SK-N-SH treated with all-trans-retinoic acid at 6 μM for 48 hours (cell line): ENCODE data around the gene GRAMD2A.

Source experiments
- ATAC-seq: fragments of 200-7000 bp; cut with Tn5 transposase; 3 replicates; pipeline ENCODE4 v1.9.1; 2020; ENCODE audit warnings: mild to moderate bottlenecking, moderate library complexity
- BACH2 ChIP-seq: fragments of 250-450 bp; sonication (Bioruptor Pico); IDR thresholded peaks from 2 replicates; pipeline ENCODE4 v1.9.0; 2021; ENCODE audit warnings: mild to moderate bottlenecking, borderline replicate concordance
- CREB5 ChIP-seq: fragments of 250-450 bp; sonication (Bioruptor Pico); IDR thresholded peaks from 2 replicates; pipeline ENCODE4 v1.5.1; 2020; ENCODE audit warnings: low read depth, mild to moderate bottlenecking, moderate library complexity
- CSDC2 ChIP-seq: fragments of 250-450 bp; sonication (Bioruptor Pico); IDR thresholded peaks from 2 replicates; pipeline ENCODE4 v1.5.0; 2020; ENCODE audit warnings: mild to moderate bottlenecking, moderate library complexity
- CSRNP3 ChIP-seq: fragments of 250-450 bp; sonication (Bioruptor Pico); IDR thresholded peaks from 2 replicates; pipeline ENCODE4 v1.5.1; 2021; ENCODE audit warnings: mild to moderate bottlenecking, moderate library complexity
- ESRRG ChIP-seq: fragments of 250-450 bp; sonication (Bioruptor Pico); IDR thresholded peaks from 2 replicates; pipeline ENCODE4 v1.6.1; 2021; ENCODE audit warnings: mild to moderate bottlenecking
- GLIS3 ChIP-seq: fragments of 250-450 bp; sonication (Bioruptor Pico); IDR thresholded peaks from 2 replicates; pipeline ENCODE4 v1.5.0; 2020; ENCODE audit warnings: mild to moderate bottlenecking, moderate library complexity
- ISL1 ChIP-seq: fragments of 250-450 bp; sonication (Bioruptor Pico); IDR thresholded peaks from 2 replicates; pipeline ENCODE4 v2.1.2; 2022; ENCODE audit warnings: mild to moderate bottlenecking, moderate library complexity
- OSR1 ChIP-seq: fragments of 250-450 bp; sonication (Bioruptor Pico); IDR thresholded peaks from 2 replicates; pipeline ENCODE4 v1.8.0; 2022; ENCODE audit warnings: moderate library complexity, mild to moderate bottlenecking, inconsistent platforms
- POU6F1 ChIP-seq: fragments of 250-450 bp; sonication (Bioruptor Pico); IDR thresholded peaks from 2 replicates; pipeline ENCODE4 v1.8.0; 2021; ENCODE audit warnings: low read depth, mild to moderate bottlenecking, moderate library complexity, borderline replicate concordance
- RARB ChIP-seq: fragments of 250-450 bp; sonication (Bioruptor Pico); IDR thresholded peaks from 2 replicates; pipeline ENCODE4 v1.8.0; 2021; ENCODE audit warnings: mild to moderate bottlenecking, moderate library complexity
- SNAI2 ChIP-seq: fragments of 250-450 bp; sonication (Bioruptor Pico); IDR thresholded peaks from 2 replicates; pipeline ENCODE4 v1.5.0; 2020; ENCODE audit warnings: mild to moderate bottlenecking, moderate library complexity
- TCF4 ChIP-seq: fragments of 250-450 bp; sonication (Bioruptor Pico); IDR thresholded peaks from 2 replicates; pipeline ENCODE4 v1.8.0; 2021; ENCODE audit warnings: mild to moderate bottlenecking, moderate library complexity, borderline replicate concordance
- TOX ChIP-seq: fragments of 250-450 bp; sonication (Bioruptor Pico); IDR thresholded peaks from 2 replicates; pipeline ENCODE4 v1.8.0; 2021; ENCODE audit warnings: mild to moderate bottlenecking, moderate library complexity, borderline replicate concordance
- TSHZ2 ChIP-seq: fragments of 250-450 bp; sonication (Bioruptor Pico); IDR thresholded peaks from 2 replicates; pipeline ENCODE4 v1.5.0; 2020; ENCODE audit warnings: mild to moderate bottlenecking, moderate library complexity
- ZC3H10 ChIP-seq: fragments of 250-450 bp; sonication (Bioruptor Pico); IDR thresholded peaks from 2 replicates; pipeline ENCODE4 v1.5.1; 2021; ENCODE audit warnings: mild to moderate bottlenecking, moderate library complexity
- ZFP3 ChIP-seq: fragments of 250-450 bp; sonication (Bioruptor Pico); IDR thresholded peaks from 2 replicates; pipeline ENCODE4 v1.5.0; 2020; ENCODE audit warnings: mild to moderate bottlenecking, moderate library complexity
- ZFP30 ChIP-seq: fragments of 450-650 bp; formaldehyde crosslinking; IDR thresholded peaks from 2 replicates; pipeline ENCODE4 v1.5.0; 2022; ENCODE audit warnings: mild to moderate bottlenecking, moderate library complexity
- ZNF565 ChIP-seq: fragments of 450-650 bp; formaldehyde crosslinking; conservative IDR thresholded peaks from 2 replicates; pipeline ENCODE4 v1.5.0; 2020; ENCODE audit warnings: low read depth, mild to moderate bottlenecking, moderate library complexity
- ZNF70 ChIP-seq: fragments of 450-650 bp; formaldehyde crosslinking; IDR thresholded peaks from 2 replicates; pipeline ENCODE4 v1.5.0; 2020; ENCODE audit warnings: mild to moderate bottlenecking, moderate library complexity
- ZNF8 ChIP-seq: fragments of 450-650 bp; formaldehyde crosslinking; IDR thresholded peaks from 2 replicates; pipeline ENCODE4 v1.5.0; 2020; ENCODE audit warnings: mild to moderate bottlenecking, moderate library complexity
- TF ChIP-seq, protein P1 (sequence below): fragments of 250-450 bp; sonication (Bioruptor Pico); IDR thresholded peaks from 2 replicates; pipeline ENCODE4 v1.8.0; 2020; ENCODE audit warnings: mild to moderate bottlenecking, moderate library complexity, borderline replicate concordance

GRAMD2A gene

GRCh38 chr15:72231833-72232478 lies 34.4 kb upstream of the GRAMD2A start:
- ATAC-seq, result peak; percentile 35
- no peak for TF ChIP-seq ZFP30 (CRISPR knock-in tag)
- TF ChIP-seq RARB (CRISPR knock-in tag), result no peak
- no peak for TF ChIP-seq CSRNP3 (CRISPR knock-in tag)
- TF ChIP-seq ZNF565 (CRISPR knock-in tag), result no peak
- no peak for TF ChIP-seq ZC3H10 (CRISPR knock-in tag)
- TF ChIP-seq ESRRG (CRISPR knock-in tag), result no peak
- TF ChIP-seq ISL1, result no peak
- TF ChIP-seq, protein P1, sequence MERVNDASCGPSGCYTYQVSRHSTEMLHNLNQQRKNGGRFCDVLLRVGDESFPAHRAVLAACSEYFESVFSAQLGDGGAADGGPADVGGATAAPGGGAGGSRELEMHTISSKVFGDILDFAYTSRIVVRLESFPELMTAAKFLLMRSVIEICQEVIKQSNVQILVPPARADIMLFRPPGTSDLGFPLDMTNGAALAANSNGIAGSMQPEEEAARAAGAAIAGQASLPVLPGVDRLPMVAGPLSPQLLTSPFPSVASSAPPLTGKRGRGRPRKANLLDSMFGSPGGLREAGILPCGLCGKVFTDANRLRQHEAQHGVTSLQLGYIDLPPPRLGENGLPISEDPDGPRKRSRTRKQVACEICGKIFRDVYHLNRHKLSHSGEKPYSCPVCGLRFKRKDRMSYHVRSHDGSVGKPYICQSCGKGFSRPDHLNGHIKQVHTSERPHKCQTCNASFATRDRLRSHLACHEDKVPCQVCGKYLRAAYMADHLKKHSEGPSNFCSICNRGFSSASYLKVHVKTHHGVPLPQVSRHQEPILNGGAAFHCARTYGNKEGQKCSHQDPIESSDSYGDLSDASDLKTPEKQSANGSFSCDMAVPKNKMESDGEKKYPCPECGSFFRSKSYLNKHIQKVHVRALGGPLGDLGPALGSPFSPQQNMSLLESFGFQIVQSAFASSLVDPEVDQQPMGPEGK (CRISPR knock-in tag), result no peak
- TF ChIP-seq BACH2 (CRISPR knock-in tag), result no peak
- TF ChIP-seq OSR1 (CRISPR knock-in tag), result no peak
- no peak for TF ChIP-seq ZFP3 (CRISPR knock-in tag)
- no peak for TF ChIP-seq ZNF70 (CRISPR knock-in tag)
- TF ChIP-seq GLIS3, result no peak
- TF ChIP-seq ZNF8, result no peak
- no peak for TF ChIP-seq SNAI2 (CRISPR knock-in tag)
- TF ChIP-seq TSHZ2 (CRISPR knock-in tag), result no peak
- TF ChIP-seq CSDC2, result no peak
- no peak for TF ChIP-seq TOX
- TF ChIP-seq TCF4 (CRISPR knock-in tag), result no peak
- no peak for TF ChIP-seq CREB5
- TF ChIP-seq, all 23 proteins: peak for 0

- peak; percentile 65 for ATAC-seq
- TF ChIP-seq POU6F1 (CRISPR knock-in tag) (no peak), ZNF70 (CRISPR knock-in tag) (no peak), ZNF565 (CRISPR knock-in tag) (no peak), ZC3H10 (CRISPR knock-in tag) (no peak), ESRRG (CRISPR knock-in tag) (peak; percentile 91), RARB (CRISPR knock-in tag) (no peak), TSHZ2 (CRISPR knock-in tag) (0 out of 2 replicates have a peak, but pooled peaks have one; percentile 17), GLIS3 (no peak), TCF4 (CRISPR knock-in tag) (peak; percentile 27; the same call in 1 of the 2 replicates), SNAI2 (CRISPR knock-in tag) (no peak; the same call in 1 of the 2 replicates)
- TF ChIP-seq, protein P1 (CRISPR knock-in tag), result no peak
These were observed 33.7 kb upstream of the GRAMD2A start, which contains the start of gene PKM for GRCh38 chr15:72231066-72231832. Gene PKM, minus strand, starts transcription at chr15:72231190. Its CDS starts 12,093 bp downstream, at chr15:72219097.
